HL-60/S4 (cell line): ENCODE data around the gene APH1B.
"Not testable (repeated sequence)": the region's sequence is repeated elsewhere in the genome, so short reads cannot be mapped to it uniquely, and the experiment has no call there.

Source experiments
- in situ Hi-C: fragments of 300-500 bp; cut with MboI; formaldehyde crosslinking; loops from 2 replicates; pipeline ENCODE4 v1.14.3; 2022; ENCODE audit warnings: low sequenced_read_pairs

Gene APH1B

DNA sequence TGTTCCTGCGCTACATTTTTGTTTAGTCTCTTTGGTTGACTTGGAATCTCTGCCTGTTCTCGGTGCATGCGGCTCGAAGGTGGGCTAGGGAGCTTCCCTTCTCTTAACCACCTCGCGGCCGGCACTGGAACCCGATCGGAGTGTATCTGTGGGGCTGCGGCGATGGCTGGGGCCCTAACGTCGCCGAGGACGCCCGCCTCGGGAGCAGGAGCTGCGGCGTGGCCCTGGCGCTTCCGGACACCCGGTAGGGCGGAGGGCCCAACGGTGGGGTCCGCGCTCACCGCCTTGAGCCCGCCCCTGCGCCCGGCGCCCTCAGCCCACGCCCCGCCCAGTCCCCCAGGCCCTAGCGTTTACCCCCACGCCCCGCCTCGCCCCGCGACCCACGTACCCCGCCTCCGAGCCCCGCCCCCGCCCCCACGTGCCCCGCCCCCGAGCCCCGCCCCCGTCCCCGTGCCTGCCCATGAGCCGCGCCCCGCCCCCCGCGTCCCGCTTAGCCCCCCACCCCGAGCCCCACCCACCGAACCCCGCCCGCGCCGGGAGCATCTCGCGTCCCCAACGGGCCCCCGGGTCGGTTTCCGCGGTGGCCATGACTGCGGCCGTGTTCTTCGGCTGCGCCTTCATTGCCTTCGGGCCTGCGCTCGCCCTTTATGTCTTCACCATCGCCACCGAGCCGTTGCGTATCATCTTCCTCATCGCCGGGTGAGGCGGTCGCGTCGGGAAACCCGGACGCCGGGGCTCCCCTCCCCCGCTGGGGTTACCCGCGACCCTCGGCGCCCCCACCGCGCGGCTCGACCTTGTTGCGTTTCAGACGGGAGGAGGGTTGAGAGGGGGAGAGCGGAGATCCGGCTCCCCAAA is at the start of gene APH1B:
Gene APH1B, plus strand, starts transcription at position 568 of the 855 bp plus-strand sequence. Its CDS starts 19 bp downstream, at position 587.
- in situ Hi-C loops = no loop called here

DNA sequence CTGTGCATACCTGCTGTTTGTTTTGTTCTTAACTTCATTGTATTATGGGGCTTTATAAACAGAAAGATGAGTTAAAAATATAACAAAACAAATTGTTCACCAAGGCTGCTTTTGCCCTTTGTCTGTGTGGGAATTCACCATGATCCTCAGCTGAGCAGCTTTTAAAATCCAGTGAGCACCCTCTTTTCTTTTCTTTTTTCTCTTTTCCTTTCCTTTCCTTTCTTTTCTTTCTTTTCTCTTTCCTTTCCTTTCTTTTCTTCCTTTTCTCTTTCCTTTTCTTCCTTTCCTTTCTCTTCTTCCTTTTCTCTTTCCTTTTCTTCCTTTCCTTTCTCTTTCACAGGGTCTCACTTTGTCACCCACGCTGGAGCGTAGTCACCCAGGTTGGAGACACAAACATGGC is 49.7 kb upstream of the APH1B start:
- in situ Hi-C loops = no loop called here

DNA sequence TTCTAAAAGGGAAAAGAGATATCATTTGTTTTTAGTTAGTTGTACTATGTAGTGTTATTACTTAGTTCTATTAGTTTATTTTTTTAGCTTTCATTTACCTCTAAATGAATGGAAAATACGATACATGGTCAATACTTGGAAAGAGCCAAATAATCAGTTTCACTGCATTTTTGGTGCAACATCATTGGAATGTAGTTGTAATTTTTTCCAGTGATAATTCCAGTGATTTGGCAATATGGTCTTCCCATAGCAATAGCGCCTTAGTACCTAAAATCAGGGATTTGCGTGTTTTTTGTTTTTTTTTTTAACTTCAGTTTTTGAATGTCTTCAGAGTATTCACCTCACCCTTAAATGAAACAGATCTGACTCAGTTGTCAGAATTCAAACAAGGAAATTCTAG is 46.2 kb upstream of the APH1B start:
- in situ Hi-C loops = no loop called here

DNA sequence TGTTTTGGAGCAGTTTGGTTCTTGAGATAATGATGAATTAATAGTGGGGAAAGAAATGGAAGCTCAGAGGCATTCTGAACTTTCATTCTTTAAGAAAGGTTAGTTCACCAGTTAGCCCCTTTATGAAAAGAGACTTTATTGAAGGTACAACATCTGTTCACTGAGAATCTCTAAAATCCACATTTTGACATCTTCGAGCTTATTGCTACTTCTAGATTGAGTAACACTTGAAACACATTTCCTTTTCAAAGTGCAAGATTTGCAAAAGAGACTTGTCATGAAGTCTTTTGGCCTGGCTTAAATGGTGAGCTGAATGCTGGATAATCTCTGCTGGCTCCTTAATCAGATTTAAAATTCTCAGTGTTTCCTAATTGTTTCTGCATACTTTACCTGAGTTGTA is 45.7 kb upstream of the APH1B start:
- in situ Hi-C loops = no loop called here

DNA sequence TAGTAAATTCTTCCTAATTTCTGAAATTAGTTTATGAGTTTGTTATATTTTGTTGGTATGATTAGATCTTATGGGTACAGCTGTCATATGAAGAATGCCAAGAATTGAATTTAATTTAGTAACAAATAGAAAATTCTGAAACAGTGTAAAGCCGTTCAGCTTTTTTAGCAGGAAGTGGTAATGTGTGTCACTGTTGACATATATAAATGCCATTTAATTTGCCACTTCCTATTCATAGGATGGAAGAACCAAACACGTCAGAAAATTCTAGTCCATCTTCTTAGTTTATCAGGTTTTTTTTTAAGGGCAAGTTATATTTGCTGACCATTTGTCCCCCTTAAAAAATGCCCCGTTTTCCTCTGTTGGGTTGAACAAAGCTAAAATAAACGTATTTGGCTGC is 45.0 kb upstream of the APH1B start:
- in situ Hi-C loops = no loop called here

DNA sequence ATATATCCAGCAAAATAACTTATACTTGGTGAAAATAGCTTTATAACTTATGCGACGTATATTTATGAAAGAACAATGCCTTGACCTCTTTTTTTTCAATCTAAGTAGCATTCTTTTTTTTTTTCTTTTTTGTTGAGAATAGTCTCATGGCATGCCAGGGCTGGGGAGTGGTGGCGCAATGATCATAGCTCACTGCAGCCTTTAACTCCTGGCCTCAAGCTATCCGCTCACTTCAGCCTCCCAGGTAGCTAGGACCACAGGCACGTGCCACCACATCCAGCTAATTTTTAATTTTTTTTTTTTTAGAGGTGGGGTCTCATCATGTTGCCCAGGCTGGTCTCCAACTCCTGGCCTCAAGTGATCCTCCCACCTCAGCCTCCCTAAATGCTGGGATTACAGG is 44.5 kb upstream of the APH1B start:
- in situ Hi-C loops = no loop called here

DNA sequence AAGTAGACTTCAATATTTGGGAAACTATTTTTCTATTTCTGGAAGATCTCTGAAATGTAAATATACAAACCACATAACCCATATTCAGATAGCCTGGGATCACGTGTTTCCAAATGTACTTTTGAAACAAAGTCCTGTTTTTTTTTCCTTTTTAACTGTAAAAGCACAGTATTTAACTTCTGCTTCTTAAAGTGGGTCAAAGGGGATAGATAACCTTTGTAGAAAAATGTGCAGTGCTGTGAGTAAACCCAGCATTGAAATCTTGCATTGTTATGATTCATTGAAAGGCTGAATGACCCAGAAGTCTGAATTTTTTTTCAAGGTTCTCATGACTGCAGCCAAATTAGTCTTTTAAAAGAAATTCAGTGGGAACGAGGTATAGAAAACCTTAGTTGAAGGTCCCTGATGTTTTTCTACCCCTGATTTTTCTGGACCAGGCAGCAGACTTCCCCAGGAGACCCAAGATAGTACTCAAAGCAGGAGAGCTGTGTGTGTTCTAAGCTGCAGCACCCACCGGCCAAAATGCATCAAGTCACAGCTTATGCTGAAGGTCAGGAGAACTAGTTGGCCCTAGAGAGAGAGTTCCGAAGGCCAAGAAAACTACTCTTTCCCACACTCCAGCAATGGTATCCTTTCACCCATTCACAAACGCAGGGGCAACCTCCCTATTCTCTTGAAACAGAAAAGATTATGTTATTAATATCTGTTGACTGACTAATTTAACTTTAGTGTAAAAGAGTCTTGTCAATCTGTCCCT is 43.6 kb upstream of the APH1B start:
- in situ Hi-C loops = no loop called here

DNA sequence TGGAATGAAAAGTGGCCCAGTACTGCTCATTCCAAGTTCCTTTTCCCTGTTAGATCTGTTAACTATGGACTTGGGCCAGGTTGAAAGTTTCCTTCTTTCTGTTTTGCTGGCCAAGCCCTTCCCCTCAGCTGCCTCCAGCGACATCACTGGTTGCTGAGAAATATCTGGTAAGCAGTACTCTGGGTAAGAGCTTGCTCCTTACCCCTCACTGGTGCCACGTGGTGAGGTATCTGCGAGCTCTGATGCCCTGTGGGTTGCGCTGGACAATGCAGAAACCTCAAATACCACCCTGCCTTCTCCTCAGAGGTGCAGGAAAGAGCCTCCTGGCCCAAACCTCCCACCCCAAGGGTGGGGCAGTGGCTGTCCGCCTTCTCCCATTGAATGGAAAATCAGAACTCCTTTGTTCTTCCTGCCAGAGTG is 42.9 kb upstream of the APH1B start:
- in situ Hi-C loops = no loop called here

DNA sequence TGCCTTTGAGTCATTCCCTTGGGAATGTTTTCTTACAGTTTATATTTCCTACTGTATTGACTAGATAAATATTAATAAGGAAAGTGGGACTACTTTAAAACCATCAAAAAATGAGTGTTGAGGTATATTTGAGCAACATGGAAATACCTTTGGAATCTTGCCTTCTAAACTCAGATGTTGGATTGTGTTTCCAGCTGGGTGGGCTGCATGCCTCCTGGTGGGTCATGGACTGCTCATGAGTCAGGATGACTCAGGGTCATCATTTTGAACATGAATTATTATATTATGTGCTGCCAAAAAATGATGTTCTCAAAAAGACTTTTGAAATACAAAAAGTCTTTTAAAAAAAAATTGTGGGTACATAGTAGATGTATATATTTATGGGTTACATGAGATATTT is 41.1 kb upstream of the APH1B start:
- in situ Hi-C loops = no loop called here

DNA sequence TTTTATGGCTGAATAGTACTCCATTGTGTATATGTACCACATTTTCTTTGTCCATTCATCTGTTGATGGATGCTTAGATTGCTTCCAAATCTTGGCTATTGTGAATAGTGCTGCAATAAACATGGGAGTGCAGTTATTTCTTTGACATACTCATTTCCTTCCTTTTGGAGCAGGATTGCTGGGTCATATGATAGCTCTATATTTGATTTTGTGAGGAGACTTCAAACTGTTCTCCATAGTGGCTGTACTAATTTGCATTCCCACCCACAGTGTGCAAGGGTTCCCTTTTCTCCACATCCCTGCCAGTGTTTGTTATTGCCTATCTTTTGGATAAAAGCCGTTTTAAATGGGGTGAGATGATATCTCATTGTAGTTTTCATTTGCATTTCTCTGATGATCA is 40.3 kb upstream of the APH1B start:
- in situ Hi-C loops = not testable (repeated sequence)

DNA sequence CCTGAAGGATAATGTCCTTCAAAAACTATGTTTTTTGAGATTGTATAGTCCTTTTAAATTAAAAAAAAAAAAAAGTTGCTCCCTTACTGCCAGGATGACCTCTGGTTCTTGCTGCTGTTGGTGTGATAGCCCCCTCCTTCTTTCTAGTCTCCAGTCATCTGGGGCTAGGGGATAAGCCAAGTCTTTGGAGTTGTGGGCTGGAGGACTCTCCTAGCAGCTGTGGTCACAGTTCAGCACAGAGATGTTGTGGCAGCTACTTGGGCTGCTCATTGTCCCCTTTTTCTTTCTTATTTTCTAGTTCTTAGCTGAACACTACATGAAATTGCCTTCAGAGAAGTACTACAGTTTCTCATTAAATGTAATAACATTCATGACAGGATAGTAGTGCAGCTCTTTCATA is 39.2 kb upstream of the APH1B start:
- in situ Hi-C loops = no loop called here

DNA sequence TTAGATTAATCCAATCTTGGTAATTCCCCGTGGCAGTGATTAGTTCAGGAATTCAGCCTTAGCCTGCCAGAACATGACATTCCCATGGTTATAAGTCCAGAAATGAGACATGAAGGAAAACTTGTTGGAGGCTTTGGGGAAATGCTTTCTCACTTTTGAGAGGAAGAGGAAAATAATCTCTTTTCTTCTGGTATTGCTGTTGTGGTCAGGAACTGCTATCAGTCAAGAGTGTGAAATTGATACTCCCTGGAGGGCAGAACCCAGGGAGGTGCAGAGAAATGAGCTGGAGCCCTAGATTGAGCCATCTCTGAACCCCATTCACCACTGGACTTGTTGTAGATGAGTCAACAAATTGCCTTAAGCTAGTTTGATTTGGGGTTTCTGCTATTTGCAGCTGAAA is 38.6 kb upstream of the APH1B start:
- in situ Hi-C loops = no loop called here

DNA sequence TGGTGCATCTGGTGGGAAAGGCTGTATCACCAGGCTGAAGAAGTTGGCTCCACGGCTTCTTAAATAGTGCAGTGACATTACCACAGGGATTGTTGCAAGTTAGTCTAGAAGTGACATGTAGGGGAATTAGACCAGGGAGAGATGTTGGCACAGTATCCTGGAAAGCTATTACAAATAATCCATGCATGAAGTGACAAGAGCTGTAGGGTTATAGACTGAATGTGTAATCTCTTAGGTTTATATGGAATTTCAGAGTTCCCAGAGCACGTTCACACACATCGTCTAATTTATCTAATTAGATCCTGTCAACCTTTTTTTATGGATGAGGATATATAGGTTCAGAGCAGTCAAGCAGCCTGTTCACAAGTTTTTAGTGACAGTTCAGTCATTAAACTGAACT is 37.3 kb upstream of the APH1B start:
- in situ Hi-C loops = no loop called here

DNA sequence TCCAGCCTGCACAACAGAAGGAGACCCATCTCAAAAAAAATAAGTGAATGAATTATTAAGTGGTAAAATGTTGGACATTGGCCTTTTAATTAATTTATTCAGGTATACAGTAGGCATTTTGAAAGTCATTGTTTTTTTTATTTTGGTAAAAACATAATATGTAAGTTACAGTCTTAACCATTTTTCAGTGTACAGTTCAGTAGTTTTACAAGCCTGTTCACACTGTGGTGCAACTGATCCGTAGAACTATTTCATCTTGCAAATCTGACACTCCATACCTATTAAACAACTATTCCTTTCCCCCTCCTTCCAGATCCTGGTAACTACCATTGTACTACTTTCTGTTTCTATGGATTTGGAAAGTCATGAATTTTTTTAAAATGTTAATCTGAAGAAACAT is 36.1 kb upstream of the APH1B start:
- in situ Hi-C loops = no loop called here

DNA sequence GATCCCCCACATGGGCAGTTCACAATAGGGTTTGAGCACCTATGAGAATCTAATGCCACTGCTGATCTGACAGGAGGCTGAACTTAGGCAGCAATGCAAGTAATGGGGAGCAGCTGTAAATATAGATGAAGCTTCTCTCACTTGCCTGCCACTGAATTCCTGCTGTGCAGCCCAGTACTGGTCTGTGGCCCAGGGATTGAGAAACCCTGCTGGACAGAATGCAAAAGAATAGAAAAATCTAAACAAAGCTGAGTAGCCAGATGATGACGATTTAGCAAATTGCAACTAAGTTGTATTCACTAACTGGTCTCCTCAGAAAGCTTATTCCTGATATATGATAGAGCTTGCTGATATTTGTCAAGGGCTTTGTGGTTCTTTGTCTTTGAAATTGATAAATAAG is 34.3 kb upstream of the APH1B start:
- in situ Hi-C loops = no loop called here

DNA sequence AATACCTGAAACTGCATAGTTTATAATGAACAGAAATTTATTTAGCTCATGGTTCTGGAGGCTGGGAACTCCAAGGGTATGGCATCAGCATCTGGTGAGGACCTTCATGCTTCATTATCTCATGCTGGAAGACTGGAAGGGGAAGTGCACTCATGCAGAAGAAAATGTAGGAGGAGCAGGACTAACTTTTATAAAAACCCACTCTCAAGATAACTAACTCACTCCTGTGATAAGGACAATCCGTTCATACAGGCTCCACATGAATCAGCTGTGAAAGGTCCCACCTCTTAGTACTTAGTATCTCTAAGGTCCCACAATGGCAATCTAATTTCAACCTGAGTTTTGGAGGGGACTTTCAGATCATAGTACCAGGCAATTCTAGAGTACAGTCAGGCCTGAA is 33.6 kb upstream of the APH1B start:
- in situ Hi-C loops = no loop called here

DNA sequence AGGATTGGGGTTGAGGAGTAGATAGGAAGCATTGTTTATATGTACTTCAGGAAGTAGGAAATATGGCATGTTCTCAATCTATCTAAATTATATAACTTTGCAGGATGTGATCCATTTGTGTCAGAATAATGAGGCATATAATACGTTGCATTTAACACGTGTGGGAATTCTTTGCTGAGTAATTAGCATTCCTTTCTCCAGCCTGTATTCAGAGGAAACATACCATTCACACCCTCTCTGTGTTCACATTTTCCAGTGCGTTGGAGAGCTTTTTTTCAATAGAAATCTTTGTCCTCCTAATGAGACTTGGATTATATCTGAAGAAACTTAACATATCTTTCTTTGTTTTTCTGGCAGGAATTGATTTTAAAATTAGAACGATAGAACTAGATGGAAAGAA is 33.0 kb upstream of the APH1B start:
- in situ Hi-C loops = no loop called here

DNA sequence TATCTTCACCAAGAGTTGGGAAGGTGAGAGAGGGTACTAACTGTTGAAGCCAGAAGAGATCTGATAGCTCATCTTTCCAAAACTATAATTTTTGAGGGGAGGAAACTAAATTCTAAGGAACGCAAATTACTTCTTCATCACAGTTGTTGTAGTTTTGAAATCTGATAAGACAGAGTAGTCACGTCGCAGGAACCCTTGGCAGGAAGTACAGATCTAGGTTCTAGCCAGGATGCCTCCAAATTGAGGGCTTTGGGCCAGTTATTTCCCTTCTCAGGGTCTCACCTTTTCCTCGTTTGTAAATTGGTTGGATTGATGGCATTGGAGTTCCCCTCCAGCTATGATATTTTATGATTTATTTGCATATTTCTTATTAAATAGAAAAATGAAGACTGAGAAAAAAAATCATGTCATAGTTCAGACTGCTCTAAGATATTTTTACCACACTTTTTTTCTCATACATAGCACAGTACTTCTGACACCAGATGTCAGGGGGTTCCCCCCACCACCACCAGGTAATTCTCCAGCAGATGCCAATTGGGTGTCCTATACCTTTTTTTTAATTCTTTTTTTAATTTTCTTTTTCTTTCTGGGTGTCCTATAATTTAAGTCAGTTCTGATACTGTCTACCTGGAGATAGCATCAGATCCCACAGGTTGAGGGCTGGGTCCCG is 32.3 kb upstream of the APH1B start:
- in situ Hi-C loops = no loop called here

DNA sequence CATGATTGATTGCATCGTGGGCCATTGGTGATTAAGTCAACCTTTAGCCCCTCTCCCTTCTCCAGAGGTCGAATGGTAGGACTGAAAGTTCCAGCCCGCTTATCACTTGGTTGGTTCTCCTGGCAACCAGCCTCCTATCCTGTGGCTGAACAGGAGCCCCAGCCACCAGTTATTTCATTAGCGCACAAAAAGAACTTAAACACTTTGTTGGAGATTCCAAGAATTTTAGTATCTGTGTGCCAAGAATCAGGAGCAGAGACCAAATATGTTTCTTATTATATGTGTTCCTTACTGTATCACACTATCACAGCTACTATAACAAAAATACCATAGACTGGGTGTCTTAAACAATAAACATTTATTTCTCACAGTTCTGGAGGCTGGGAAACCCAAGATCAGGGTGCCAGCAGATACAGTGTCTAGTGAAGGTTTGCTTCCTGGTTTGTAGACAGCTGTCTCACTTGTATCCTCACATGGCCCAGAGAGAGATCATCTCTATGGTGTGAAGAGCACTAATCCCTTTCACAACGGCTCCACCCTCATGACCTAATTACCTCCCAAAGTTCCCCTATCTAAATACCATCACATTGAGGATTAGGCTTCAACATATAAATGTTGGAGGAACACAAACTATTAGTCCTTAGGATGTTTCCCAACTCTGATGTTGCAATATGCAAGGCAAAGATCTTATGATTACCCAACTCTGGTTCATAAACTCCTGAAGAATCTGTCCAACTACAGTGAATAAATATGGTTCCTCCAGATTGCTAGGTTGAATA is 30.5 kb upstream of the APH1B start:
- in situ Hi-C loops = no loop called here

DNA sequence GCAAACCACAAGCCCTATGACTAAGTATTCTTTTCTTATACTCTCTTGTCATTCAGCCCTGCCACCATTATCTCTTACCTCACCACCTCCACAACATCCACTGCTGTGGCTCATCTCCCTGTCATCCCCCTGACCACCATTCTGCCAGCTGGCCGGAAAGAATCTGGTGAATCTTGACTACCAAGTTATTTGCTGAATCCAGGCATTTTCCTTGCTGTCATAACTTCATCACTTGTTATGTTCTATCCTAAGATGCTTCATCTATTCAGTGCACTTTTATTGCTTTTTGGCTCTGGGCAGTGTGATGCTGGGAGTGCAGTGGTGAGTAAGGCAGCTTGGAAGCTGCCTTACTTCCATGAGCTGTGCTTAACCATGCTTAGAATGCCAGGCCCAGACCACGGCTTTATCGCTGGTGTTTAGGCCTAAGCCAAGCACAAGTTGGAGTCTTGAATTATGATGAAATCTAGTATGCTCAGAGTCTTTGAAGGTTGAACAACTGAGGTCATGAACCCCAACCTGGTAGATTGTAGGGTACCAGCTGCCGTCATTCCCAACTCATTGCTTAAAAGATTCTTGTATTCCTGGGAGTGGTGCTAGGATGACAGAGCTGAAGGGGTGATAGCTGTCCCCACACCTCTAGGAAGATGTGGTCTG is 27.0 kb upstream of the APH1B start:
- in situ Hi-C loops = no loop called here

DNA sequence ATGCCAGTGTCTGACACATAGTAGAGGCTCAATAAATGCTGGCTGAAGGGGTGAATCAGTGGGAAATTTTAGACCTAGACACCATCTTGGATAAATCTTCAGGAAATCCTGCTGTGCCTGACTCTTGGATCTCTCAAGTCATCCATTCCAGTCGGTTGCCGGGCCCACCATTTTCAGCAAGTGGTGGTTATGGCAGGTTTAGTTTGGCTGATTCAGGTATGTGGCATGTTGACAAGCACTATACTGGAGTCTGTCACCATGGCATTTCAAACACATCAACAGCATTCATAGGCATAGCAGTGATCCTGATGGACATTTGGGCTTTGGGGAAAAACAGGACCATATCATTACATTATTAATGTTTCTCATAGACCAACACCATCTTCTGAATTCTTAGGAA is 25.7 kb upstream of the APH1B start:
- in situ Hi-C loops = no loop called here
